GM20000 (cell line): ENCODE results near the gene MYRIP.
"Not testable (repeated sequence)": the region's sequence is repeated elsewhere in the genome, so short reads cannot be mapped to it uniquely, and the experiment has no call there.

Source experiments
- DNase-seq: peaks from one replicate; pipeline ENCODE4 v3.0.0; 2012; ENCODE audit warnings: low spot score
- TF ChIP-seq, protein P1 (sequence below): IDR thresholded peaks from 2 replicates; pipeline ENCODE4 v1.5.1; 2012; ENCODE audit warnings: mild to moderate bottlenecking, control low read depth; ENCODE audit errors: extremely low read depth, missing control alignments

The MYRIP gene

DNA sequence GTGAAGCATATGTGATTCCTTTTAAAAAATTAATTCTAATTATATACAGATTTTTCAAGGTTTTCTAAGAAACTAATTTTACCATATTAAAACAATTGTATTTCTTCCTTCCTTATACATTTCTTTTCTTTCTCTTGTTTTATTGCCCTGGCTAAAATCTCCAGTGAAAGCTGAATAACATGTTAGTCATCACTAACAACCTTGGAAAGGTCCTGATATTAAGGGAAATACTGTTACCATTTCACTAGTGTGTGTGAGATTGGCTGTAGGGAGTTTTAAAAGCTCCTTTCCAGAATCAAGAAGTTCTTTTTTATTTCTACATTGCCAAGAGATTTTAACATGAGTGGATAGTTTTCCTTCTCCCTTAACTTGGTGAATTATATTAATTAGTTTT is 270.4 kb downstream of the MYRIP start:
- no peak for DNase-seq
- TF ChIP-seq, protein P1, sequence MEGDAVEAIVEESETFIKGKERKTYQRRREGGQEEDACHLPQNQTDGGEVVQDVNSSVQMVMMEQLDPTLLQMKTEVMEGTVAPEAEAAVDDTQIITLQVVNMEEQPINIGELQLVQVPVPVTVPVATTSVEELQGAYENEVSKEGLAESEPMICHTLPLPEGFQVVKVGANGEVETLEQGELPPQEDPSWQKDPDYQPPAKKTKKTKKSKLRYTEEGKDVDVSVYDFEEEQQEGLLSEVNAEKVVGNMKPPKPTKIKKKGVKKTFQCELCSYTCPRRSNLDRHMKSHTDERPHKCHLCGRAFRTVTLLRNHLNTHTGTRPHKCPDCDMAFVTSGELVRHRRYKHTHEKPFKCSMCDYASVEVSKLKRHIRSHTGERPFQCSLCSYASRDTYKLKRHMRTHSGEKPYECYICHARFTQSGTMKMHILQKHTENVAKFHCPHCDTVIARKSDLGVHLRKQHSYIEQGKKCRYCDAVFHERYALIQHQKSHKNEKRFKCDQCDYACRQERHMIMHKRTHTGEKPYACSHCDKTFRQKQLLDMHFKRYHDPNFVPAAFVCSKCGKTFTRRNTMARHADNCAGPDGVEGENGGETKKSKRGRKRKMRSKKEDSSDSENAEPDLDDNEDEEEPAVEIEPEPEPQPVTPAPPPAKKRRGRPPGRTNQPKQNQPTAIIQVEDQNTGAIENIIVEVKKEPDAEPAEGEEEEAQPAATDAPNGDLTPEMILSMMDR = no peak

GRCh38 chr3:40083066-40083465 is 273.7 kb downstream of the MYRIP start:
- TF ChIP-seq, protein P1 = no peak
- DNase-seq = no peak

DNA sequence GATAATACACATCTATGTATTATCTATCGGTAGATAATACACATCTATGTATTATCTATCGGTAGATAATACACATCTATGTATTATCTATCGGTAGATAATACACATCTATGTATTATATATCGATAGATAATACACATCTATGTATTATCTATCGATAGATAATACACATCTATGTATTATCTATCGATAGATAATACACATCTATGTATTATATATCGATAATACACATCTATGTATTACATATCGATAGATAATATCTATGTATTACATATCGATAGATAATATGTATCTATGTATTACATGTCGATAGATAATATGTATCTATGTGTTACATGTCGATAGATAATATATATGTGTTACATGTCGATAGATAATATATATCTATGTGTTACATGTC is 275.0 kb downstream of the MYRIP start:
- DNase-seq = not testable (repeated sequence)

- TF ChIP-seq, protein P1 = no peak
- DNase-seq = no peak
These were observed 277.8 kb downstream of the MYRIP start for GRCh38 chr3:40086890-40087883.

DNA sequence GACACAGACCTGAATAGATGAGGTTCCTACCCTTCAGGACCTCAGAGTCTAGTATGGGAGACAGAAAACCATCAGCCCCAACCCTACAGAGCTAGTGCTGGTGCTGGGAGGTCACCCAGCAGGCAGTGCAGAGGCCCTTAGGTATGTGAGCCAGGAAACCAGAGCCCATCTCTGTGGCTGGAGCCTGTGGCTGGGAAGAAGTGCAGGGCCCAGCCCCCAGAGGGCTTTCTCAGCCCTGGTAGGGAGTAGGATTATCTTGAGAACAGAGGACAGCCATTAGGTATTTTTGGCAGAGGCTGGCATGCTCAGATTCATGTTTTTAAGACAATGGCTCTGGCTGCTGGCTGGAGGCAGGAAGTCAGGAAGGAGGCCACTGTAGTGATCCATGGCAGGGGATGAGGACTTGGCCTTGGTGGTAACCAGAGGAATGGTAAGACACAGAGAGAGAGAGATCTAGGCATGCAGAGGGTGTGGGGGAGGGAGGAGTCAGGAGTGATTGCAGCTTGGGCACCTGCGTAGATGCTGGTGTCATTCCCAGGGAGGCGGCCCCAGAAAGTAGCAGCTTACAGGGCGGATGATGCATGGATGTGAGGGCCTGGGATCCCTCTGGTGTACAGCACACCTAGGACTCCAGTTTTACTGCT is 279.2 kb downstream of the MYRIP start:
- DNase-seq = no peak
- TF ChIP-seq, protein P1 = no peak

DNA sequence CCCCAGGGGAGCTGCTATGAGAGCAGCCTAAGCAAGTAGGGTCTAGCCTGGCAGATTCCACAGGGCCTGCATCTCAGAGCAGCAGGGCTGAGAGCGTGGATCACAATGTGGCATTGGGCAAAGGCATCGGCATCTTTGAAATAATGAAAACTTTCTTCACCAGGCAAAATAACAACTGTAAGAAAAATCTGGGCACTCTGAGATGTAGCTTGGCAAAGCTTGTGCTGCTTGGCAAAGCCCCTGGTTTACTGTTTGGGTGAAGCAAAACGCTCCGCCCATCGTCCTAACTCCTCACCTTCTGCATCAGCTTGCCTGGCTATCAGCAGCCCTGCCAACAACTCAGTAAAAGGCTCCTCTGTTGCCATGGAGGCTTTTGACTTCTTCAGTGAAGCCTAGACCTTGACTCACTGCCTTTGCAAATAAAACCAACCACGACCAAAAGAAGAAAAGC is 287.3 kb downstream of the MYRIP start:
- DNase-seq = no peak
- TF ChIP-seq, protein P1 = no peak

GRCh38 chr3:40097131-40098117 is 288.0 kb downstream of the MYRIP start:
- DNase-seq = no peak
- TF ChIP-seq, protein P1 = no peak
